ENCODE data around the gene SENP1. TPM values are rescaled to one million over a fixed set of nuclear protein-coding genes. Genes with fewer than 3 reads are reported as not detected.

Gene SENP1
- total RNA-seq, 3 donors from 2014 or later: 14.4 to 36.1 (median 30.2) TPM

DNA sequence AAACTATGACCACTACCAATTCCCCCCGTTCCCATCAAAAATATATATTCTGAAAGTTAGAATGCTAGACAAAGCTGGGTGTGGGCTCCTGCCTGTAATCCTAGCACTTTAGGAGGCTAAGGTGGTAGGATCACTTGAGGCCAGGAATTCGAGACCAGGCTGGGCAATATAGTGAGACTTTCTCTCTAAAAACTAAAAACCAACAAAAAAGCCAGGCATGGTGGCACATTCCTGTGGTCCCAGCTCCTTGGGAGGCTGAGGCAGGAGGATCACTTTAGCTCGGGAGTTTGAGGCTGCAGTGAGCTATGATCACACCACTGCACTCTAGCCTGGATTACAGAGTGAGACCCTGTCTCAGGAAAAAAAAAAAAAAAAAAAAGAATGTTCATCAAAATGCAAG is 52.8 kb downstream of the SENP1 start:
- no peak overlapping the region for H3K27ac ChIP-seq
- TF ChIP-seq POLR2A (IDR thresholded peaks at IDR 0.05): no peak
- TF ChIP-seq, protein P1, sequence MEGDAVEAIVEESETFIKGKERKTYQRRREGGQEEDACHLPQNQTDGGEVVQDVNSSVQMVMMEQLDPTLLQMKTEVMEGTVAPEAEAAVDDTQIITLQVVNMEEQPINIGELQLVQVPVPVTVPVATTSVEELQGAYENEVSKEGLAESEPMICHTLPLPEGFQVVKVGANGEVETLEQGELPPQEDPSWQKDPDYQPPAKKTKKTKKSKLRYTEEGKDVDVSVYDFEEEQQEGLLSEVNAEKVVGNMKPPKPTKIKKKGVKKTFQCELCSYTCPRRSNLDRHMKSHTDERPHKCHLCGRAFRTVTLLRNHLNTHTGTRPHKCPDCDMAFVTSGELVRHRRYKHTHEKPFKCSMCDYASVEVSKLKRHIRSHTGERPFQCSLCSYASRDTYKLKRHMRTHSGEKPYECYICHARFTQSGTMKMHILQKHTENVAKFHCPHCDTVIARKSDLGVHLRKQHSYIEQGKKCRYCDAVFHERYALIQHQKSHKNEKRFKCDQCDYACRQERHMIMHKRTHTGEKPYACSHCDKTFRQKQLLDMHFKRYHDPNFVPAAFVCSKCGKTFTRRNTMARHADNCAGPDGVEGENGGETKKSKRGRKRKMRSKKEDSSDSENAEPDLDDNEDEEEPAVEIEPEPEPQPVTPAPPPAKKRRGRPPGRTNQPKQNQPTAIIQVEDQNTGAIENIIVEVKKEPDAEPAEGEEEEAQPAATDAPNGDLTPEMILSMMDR (IDR thresholded peaks at IDR 0.05): no peak
- no peak for TF ChIP-seq POLR2AphosphoS5 (IDR thresholded peaks at IDR 0.05)
- intact Hi-C loops (cut with DNase I; ENCODE audit: low total_unique reads): no loop called here
- H3K27me3 ChIP-seq: no peaks in the 10 kb centered on the region
- H3K36me3 ChIP-seq: no peaks in the 10 kb centered on the region
- no peak overlapping the region for H3K4me3 ChIP-seq
- H3K4me1 ChIP-seq: no peaks in the 10 kb centered on the region
- no peak for DNase-seq (ENCODE audit: low spot score in 2 of 2)
- H3K9me3 ChIP-seq: no peaks in the 10 kb centered on the region

DNA sequence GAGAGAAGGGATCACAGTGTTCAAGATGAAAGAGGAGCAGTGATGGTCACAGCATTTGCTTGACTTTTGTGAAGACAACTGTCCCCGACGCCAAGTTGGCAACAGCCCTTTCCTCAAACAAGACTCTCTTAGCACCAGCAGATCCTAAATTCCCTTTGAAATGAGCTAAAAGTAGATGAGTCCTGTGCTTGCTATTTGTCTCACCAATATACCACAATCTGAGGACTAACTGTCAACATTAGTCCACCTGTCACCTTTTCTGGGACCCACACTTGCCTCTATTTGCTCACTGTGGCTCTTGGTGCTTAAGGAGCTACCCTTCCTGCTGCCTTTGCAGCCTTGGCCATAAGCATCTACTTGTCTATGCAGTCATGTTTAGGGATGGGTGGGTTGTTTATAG is 54.2 kb downstream of the SENP1 start:
- no peak overlapping the region for H3K4me3 ChIP-seq
- TF ChIP-seq POLR2AphosphoS5 (IDR thresholded peaks at IDR 0.05) (no peak), POLR2A (IDR thresholded peaks at IDR 0.05) (no peak)
- TF ChIP-seq, protein P1 (IDR thresholded peaks at IDR 0.05): no peak
- intact Hi-C loops (cut with DNase I; ENCODE audit: low total_unique reads): no loop called here
- no peak overlapping the region for H3K27ac ChIP-seq
- H3K27me3 ChIP-seq: no peaks in the 10 kb centered on the region
- H3K4me1 ChIP-seq: no peaks in the 10 kb centered on the region
- H3K9me3 ChIP-seq: no peaks in the 10 kb centered on the region
- DNase-seq (ENCODE audit: low spot score in 2 of 2): no peak
- H3K36me3 ChIP-seq: no peaks in the 10 kb centered on the region

DNA sequence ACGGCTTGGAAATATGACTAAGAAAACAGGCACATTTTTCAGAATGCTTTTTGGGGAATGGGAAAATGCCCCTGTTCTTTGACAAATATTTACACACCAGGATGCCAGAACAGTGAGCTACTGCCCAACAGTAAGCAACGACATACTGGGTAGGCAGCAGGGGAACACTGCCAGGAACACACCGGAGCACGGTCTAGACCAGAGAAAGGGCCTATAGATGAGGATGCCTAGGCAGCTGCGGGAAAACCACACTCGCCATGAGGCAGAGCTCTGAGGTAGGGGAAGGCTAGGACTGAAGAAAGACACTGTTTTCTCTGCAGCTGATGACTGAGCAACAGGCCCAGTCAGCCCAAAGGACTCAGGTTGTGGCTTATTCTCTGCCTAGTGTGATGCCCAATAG is 55.7 kb downstream of the SENP1 start:
- H3K27ac ChIP-seq: no peak overlapping the region
- H3K27me3 ChIP-seq: no peaks in the 10 kb centered on the region
- DNase-seq (ENCODE audit: low spot score in 2 of 2): no peak
- H3K36me3 ChIP-seq: peaks cover 5% of the 10 kb centered on the region
- intact Hi-C loops (cut with DNase I; ENCODE audit: low total_unique reads): no loop called here
- H3K4me3 ChIP-seq: no peak overlapping the region
- H3K9me3 ChIP-seq: no peaks in the 10 kb centered on the region
- H3K4me1 ChIP-seq: no peaks in the 10 kb centered on the region
- TF ChIP-seq, protein P1 (IDR thresholded peaks at IDR 0.05): no peak
- no peak for TF ChIP-seq POLR2AphosphoS5 (IDR thresholded peaks at IDR 0.05)
- TF ChIP-seq POLR2A (IDR thresholded peaks at IDR 0.05): no peak

DNA sequence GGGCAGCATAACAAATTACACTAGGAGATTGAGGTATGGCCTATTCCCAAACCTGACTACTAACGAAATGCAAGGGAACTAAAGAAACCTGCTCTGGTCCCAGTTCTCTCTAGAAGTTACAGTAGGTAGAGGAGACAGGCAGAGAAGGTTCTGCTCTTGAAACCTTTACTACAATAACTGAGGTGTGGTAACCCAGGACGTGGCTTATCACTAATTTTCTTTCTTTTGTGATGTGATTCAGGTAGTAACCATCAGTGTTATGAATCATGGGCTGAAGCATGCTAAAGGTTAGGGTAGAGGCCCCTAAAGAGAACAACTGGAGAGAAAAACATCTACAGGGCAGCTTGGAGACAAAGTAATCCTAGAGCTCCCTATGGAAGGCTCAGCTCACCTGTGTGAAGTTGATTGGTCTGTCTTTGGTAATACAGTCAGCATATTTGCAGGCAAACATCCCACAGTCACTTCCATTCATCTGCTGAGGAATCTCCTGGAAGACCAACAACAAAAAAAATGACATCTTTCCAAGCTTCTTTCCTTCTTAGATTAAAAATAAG is 59.8 kb downstream of the SENP1 start:
- H3K27me3 ChIP-seq: no peaks in the 10 kb centered on the region
- H3K36me3 ChIP-seq: peaks cover 5% of the 10 kb centered on the region
- no peaks in the 10 kb centered on the region for H3K9me3 ChIP-seq
- H3K4me3 ChIP-seq: no peak overlapping the region
- DNase-seq (ENCODE audit: low spot score in 2 of 2): no peak
- intact Hi-C loops (cut with DNase I; ENCODE audit: low total_unique reads): no loop called here
- H3K27ac ChIP-seq: no peak overlapping the region
- H3K4me1 ChIP-seq: no peaks in the 10 kb centered on the region
- no peak for TF ChIP-seq POLR2A (IDR thresholded peaks at IDR 0.05)
- TF ChIP-seq, protein P1 (IDR thresholded peaks at IDR 0.05): no peak
- TF ChIP-seq POLR2AphosphoS5 (IDR thresholded peaks at IDR 0.05): no peak

DNA sequence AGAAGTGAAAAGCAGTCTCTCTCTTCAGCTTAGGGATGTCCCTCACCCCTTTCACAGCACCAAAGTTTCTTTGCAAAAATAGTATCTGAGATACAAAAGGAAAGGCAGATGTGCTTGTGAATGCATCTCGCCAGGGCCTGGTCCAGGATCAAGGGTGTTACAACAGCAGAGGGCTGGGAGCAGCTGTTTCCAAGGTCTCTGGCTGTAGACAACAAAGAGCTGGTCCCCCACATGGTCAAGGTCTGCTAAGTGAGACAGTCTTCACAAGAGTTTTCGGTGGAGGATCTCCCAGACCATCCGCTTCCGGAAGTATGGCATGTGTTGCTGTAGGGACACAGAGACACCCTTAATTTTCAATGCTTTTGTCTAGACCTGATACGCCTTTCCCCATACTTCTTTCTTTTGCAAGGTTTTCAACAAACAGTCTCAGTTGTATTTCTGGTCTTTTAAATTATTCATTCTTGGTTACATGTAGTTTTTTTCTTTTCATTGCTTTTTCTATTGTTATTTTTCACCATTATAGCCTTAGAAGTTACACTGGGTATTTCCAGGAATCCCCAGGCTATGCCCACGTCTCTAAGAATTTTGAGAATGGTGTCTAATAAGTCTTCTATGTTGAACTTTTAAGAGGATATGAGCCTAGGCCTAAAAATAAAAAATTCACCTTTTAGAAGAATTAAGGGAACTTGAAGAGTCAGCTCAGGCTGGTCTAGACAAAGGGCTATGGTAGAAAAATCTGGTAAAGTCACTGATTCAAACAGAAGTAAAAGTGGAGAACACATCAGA is 60.6 kb downstream of the SENP1 start:
- Histone ChIP-seq H3K36me3 (peaks cover 5% of the 10 kb centered on the region), H3K27ac (no peak overlapping the region)

More for the DNA sequence above, 60.6 kb downstream of the SENP1 start:
- Histone ChIP-seq H3K9me3 (no peaks in the 10 kb centered on the region), H3K4me3 (no peak overlapping the region), H3K4me1 (no peaks in the 10 kb centered on the region), H3K27me3 (no peaks in the 10 kb centered on the region)
- TF ChIP-seq, protein P1 (IDR thresholded peaks at IDR 0.05): no peak
- TF ChIP-seq POLR2AphosphoS5 (IDR thresholded peaks at IDR 0.05): no peak
- TF ChIP-seq POLR2A (IDR thresholded peaks at IDR 0.05): no peak
- DNase-seq (ENCODE audit: low spot score in 2 of 2): no peak
- intact Hi-C loops (cut with DNase I; ENCODE audit: low total_unique reads): no loop called here
